Mesothelial cell of epicardium (in vitro differentiated cells): ENCODE measurements around the gene USP19. TPM values are rescaled to one million over a fixed set of nuclear protein-coding genes. Genes with fewer than 3 reads are reported as not detected.

Experiments used
- DNase-seq, 2 experiments: peaks; one replicate each; pipeline ENCODE4 v3.0.0; 2021; ENCODE audit warnings: low spot score in 2 of 2; ENCODE audit not compliant: unreplicated experiment in 2 of 2
- H3K27ac Mint-ChIP-seq: 2 replicates; pipeline ENCODE4 v1.8.0; 2021; ENCODE audit warnings: mixed read lengths
- H3K27me3 Mint-ChIP-seq: 2 replicates; pipeline ENCODE4 v1.8.0; 2021; ENCODE audit warnings: low read depth, mixed read lengths
- H3K36me3 Mint-ChIP-seq: 2 replicates; pipeline ENCODE4 v1.8.0; 2021; ENCODE audit warnings: mixed read lengths
- H3K4me1 Mint-ChIP-seq: 2 replicates; pipeline ENCODE4 v1.8.0; 2021; ENCODE audit warnings: mixed read lengths
- H3K4me3 Mint-ChIP-seq: 2 replicates; pipeline ENCODE4 v1.8.0; 2021; ENCODE audit warnings: mild to moderate bottlenecking, moderate library complexity, mixed read lengths
- H3K9me3 Mint-ChIP-seq: 2 replicates; pipeline ENCODE4 v1.8.0; 2021; ENCODE audit warnings: mixed read lengths
- total RNA-seq: library from RNA; stranded (reverse); gene quantifications from 3 replicates; pipeline ENCODE4 v1.2.1, GENCODE V29; 2021
- TF ChIP-seq, protein P1 (sequence below): fragments of 200-600 bp; sonication (generic); IDR thresholded peaks from one replicate; pipeline ENCODE4 v1.5.0; 2021; ENCODE audit warnings: antibody characterized with exemption; ENCODE audit not compliant: unreplicated experiment

Gene USP19
- total RNA-seq, 1 donor from 2014 or later = 76.2 TPM

DNA sequence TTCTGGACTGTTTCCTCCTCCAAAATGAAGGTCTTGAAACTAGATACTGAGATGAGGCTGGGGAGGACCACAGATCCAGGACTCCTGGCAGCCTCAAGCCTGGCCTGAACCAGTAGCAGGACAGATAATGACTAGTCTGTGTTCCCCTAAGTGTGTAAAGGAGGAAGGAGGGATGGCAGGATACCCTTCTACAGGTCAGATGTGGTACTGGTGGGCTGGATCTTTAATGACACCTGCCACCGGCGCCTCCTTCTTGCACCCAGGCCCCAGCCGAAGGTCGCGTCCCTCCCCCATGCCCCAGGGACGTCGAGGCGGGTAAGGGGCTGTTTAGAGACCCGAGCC, 556 bp downstream of the USP19 start:
- Mint-ChIP-seq H3K36me3 (peaks cover 22% of the 10 kb centered on the region), H3K9me3 (no peaks in the 10 kb centered on the region), H3K27ac (peak overlapping the region; percentile 97), H3K4me3 (peak overlapping the region; percentile 85), H3K27me3 (no peaks in the 10 kb centered on the region), H3K4me1 (peaks cover 11% of the 10 kb centered on the region)
- DNase-seq = no peak
- TF ChIP-seq, protein P1, sequence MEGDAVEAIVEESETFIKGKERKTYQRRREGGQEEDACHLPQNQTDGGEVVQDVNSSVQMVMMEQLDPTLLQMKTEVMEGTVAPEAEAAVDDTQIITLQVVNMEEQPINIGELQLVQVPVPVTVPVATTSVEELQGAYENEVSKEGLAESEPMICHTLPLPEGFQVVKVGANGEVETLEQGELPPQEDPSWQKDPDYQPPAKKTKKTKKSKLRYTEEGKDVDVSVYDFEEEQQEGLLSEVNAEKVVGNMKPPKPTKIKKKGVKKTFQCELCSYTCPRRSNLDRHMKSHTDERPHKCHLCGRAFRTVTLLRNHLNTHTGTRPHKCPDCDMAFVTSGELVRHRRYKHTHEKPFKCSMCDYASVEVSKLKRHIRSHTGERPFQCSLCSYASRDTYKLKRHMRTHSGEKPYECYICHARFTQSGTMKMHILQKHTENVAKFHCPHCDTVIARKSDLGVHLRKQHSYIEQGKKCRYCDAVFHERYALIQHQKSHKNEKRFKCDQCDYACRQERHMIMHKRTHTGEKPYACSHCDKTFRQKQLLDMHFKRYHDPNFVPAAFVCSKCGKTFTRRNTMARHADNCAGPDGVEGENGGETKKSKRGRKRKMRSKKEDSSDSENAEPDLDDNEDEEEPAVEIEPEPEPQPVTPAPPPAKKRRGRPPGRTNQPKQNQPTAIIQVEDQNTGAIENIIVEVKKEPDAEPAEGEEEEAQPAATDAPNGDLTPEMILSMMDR = no peak

DNA sequence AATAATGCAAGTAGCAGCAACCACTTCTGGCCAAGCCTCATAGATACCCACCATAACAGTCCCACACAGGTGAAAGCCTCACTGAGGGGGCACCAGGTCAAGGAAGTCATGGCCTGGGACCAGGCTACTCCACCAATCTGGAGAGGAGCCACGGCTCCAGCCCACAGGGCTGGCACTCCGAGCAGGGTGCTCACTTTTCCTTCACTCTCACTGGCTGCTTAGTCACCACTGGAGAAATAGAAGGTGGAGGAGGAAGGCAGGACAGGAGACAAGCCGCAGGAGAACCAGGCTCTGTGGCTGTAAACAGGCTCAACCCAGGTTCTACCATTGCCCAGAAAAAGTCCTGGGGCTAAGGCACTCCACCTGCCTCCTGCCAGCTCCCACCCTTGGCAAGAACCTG, 1.2 kb downstream of the USP19 start:
- peaks cover 21% of the 10 kb centered on the region for H3K36me3 Mint-ChIP-seq
- H3K9me3 Mint-ChIP-seq = no peaks in the 10 kb centered on the region
- peak overlapping the region; percentile 97 for H3K27ac Mint-ChIP-seq
- H3K4me3 Mint-ChIP-seq = peak overlapping the region; percentile 85
- H3K27me3 Mint-ChIP-seq = no peaks in the 10 kb centered on the region
- DNase-seq = no peak
- TF ChIP-seq, protein P1 = no peak
- peaks cover 11% of the 10 kb centered on the region for H3K4me1 Mint-ChIP-seq

DNA sequence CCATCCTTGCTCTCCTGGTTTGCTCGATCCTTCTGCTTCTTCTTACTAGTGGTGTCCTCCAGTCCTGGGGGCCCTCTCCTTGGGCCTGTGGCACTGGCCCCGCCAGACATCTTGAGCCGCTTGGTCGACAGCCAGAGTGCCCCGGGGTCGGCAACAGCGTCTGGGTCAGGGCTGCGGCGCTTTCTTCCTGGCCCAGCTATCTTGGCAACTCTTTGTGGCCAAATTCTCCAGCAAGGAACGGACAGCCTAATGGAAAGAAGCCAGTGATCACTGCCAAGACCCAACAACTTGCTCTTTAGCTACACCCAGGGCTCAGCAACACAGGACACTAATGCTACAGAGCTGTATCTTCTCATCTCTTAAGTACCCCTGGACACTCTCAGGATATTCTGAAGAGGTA, 1.6 kb downstream of the USP19 start:
- peaks cover 11% of the 10 kb centered on the region for H3K4me1 Mint-ChIP-seq
- no peaks in the 10 kb centered on the region for H3K27me3 Mint-ChIP-seq
- H3K27ac Mint-ChIP-seq = peak overlapping the region; percentile 16
- TF ChIP-seq, protein P1 = no peak
- H3K4me3 Mint-ChIP-seq = peak overlapping the region; percentile 85
- H3K36me3 Mint-ChIP-seq = peaks cover 21% of the 10 kb centered on the region
- H3K9me3 Mint-ChIP-seq = no peaks in the 10 kb centered on the region
- no peak for DNase-seq

DNA sequence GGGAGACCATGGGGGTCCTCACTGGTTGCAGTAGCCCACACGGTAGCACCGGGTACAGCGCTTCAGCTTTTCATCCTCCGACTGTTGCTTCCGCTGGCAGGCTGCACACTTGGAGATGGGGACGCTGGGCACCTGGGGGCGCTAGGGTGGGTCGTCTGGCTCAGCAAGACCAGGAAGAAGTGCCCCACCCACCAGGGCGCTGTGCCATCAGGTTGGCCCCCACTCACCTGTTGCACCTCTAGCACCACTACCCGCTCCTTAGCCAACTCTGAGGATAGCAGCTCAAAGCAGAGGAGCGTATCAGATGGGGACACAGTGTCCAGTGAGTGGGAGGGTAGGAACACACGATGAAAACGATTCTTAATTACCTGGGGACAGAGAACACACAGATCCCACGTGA, 8.4 kb downstream of the USP19 start:
- Mint-ChIP-seq H3K36me3 (peaks cover 38% of the 10 kb centered on the region), H3K9me3 (no peaks in the 10 kb centered on the region), H3K4me1 (no peaks in the 10 kb centered on the region), H3K27ac (no peak overlapping the region), H3K4me3 (no peak overlapping the region), H3K27me3 (no peaks in the 10 kb centered on the region)
- no peak for DNase-seq
- TF ChIP-seq, protein P1 = no peak

DNA sequence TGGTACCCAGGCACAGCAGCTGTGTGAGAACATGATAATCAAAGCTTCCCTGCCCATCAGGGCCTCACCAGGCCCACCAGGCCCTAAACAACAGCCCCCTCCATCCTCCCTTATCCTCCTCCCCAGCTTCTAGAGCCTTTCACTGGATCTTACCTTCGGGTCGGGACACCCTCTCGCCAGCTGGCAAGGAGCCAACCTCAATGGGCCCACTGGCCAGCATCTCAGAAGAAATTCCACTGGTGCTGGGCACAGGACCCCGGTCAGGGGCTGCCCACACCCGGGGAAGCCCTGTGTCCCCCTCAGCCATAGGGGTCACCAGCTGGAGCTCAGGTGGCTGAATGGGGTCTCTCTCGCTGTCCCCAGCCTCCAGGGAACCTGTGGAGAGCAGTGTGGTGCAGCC, 9.3 kb downstream of the USP19 start:
- H3K9me3 Mint-ChIP-seq = no peaks in the 10 kb centered on the region
- H3K27ac Mint-ChIP-seq = no peak overlapping the region
- TF ChIP-seq, protein P1 = no peak
- H3K27me3 Mint-ChIP-seq = no peaks in the 10 kb centered on the region
- H3K4me1 Mint-ChIP-seq = no peaks in the 10 kb centered on the region
- H3K36me3 Mint-ChIP-seq = peaks cover 34% of the 10 kb centered on the region
- DNase-seq = no peak
- H3K4me3 Mint-ChIP-seq = no peak overlapping the region

DNA sequence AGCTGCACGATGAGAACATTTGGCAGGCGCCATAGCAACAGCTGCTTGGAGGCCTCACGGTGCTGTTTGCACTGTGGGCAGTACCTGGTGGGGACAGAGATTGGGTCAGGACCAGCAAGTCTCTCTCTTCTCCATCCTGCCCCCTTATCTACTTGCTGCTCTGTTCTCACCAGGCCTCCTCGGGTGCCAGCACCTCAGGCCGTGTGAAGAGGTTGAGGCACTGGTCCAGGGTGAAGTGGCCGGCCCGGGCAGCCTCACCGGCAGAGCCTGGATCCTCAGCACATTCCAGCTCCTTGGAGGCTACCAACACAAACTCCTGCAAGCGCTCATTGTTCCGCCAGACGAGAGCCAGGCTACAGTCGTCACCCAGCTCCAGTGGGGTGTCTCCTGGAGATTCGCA, 9.8 kb downstream of the USP19 start:
- Mint-ChIP-seq H3K4me1 (peaks cover 1% of the 10 kb centered on the region), H3K36me3 (peaks cover 29% of the 10 kb centered on the region)

More for the DNA sequence above, 9.8 kb downstream of the USP19 start:
- Mint-ChIP-seq H3K27me3 (no peaks in the 10 kb centered on the region), H3K27ac (no peak overlapping the region), H3K9me3 (no peaks in the 10 kb centered on the region), H3K4me3 (no peak overlapping the region)
- TF ChIP-seq, protein P1 = no peak
- DNase-seq = no peak
